GM12878 (cell line): ENCODE results near the gene MEGF11.

Experiments
- MTA2 ChIP-seq: fragments of 450-650 bp; IDR thresholded peaks from 2 replicates; pipeline ENCODE4 v1.6.1; 2016; ENCODE audit warnings: low read depth, mild to moderate bottlenecking, moderate library complexity
- RCOR1 ChIP-seq: conservative IDR thresholded peaks from 2 replicates; pipeline ENCODE4 v1.6.1; 2012; ENCODE audit warnings: low read depth, low read length, improper control_type of control experiment
- YY1 ChIP-seq: IDR thresholded peaks from 2 replicates; pipeline ENCODE4 v1.6.1; 2011; ENCODE audit warnings: low read depth, mild to moderate bottlenecking, low read length
- ZNF207 ChIP-seq: fragments of 450-650 bp; IDR thresholded peaks from 2 replicates; pipeline ENCODE4 v1.6.1; 2014; ENCODE audit warnings: antibody characterized with exemption, mild to moderate bottlenecking, borderline replicate concordance
- TF ChIP-seq, protein P1 (sequence below): IDR thresholded peaks from 2 replicates; pipeline ENCODE4 v1.6.1; 2011; ENCODE audit warnings: low read depth, mild to moderate bottlenecking, low read length, moderate library complexity, borderline replicate concordance; ENCODE audit errors: extremely low read depth
- TF ChIP-seq, protein P2 (sequence below), 3 experiments: IDR thresholded peaks in 2 of 3; conservative IDR thresholded peaks in 1 of 3; 2 replicates each; pipeline ENCODE4 v1.5.1; 2011; ENCODE audit warnings: low read depth in 3 of 3, low read length in 3 of 3, mild to moderate bottlenecking in 3 of 3, control low read depth in 2 of 3, moderate library complexity in 2 of 3, inconsistent platforms in 1 of 3, mixed read lengths in 1 of 3; ENCODE audit not compliant: control insufficient read depth in 2 of 3, insufficient read depth in 1 of 3; ENCODE audit errors: extremely low read depth in 1 of 3

DNA sequence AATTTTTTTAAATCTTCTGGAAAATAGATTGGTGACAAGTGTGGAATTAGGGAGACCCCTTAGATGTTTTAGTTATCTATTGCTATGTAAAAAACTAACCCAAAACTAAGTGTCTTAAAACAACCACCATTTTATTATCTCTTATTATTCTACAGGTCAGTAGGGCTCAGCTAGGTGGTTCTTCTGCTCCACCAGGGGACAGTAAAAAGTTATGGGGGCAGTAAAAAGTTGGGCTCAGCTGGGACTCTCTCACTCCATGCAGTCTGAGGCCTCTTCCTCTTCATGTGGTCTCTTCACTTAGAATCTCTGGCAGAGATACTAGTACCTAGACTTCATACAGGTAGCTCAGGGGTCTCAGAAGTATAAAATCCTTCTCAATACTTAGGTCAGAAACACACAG, 21.8 kb upstream of the MEGF11 start:
- TF ChIP-seq ZNF207 = no peak
- no peak for TF ChIP-seq RCOR1
- TF ChIP-seq YY1 = no peak
- no peak for TF ChIP-seq MTA2
- TF ChIP-seq, protein P1, sequence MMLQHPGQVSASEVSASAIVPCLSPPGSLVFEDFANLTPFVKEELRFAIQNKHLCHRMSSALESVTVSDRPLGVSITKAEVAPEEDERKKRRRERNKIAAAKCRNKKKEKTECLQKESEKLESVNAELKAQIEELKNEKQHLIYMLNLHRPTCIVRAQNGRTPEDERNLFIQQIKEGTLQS = no peak
- TF ChIP-seq, protein P2, sequence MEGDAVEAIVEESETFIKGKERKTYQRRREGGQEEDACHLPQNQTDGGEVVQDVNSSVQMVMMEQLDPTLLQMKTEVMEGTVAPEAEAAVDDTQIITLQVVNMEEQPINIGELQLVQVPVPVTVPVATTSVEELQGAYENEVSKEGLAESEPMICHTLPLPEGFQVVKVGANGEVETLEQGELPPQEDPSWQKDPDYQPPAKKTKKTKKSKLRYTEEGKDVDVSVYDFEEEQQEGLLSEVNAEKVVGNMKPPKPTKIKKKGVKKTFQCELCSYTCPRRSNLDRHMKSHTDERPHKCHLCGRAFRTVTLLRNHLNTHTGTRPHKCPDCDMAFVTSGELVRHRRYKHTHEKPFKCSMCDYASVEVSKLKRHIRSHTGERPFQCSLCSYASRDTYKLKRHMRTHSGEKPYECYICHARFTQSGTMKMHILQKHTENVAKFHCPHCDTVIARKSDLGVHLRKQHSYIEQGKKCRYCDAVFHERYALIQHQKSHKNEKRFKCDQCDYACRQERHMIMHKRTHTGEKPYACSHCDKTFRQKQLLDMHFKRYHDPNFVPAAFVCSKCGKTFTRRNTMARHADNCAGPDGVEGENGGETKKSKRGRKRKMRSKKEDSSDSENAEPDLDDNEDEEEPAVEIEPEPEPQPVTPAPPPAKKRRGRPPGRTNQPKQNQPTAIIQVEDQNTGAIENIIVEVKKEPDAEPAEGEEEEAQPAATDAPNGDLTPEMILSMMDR (IDR thresholded peaks at IDR 0.05 in 2 of 3, conservative IDR thresholded peaks at IDR 0.05 in 1 of 3; ENCODE audit: control insufficient read depth in 2 of 3, extremely low read depth in 1 of 3, insufficient read depth in 1 of 3, low read depth in 3 of 3, low read length in 3 of 3) = no peak
